HepG2 (cell line): ENCODE results near the gene AKR7A3. TPM values are rescaled to one million over a fixed set of nuclear protein-coding genes. Genes with fewer than 3 reads are reported as not detected.

Source experiments
- FOXK2 ChIP-seq: fragments of 450-650 bp; IDR thresholded peaks from 2 replicates; pipeline ENCODE4 v1.6.1; 2016
- MXD4 ChIP-seq: IDR thresholded peaks from 2 replicates; pipeline ENCODE4 v1.6.1; 2016; ENCODE audit warnings: mild to moderate bottlenecking, missing biosample characterization, missing genetic modification reagents
- PTBP1 ChIP-seq: fragments of 200-400 bp; formaldehyde crosslinking; IDR thresholded peaks from 2 replicates; pipeline ENCODE4 v1.6.1; 2018; ENCODE audit warnings: low read length, low read depth; ENCODE audit not compliant: poor library complexity, severe bottlenecking
- SIX4 ChIP-seq: sonication (generic); formaldehyde crosslinking; IDR thresholded peaks from 2 replicates; pipeline ENCODE4 v1.4.0; 2020; ENCODE audit warnings: missing genetic modification reagents
- THAP11 ChIP-seq: IDR thresholded peaks from 2 replicates; pipeline ENCODE4 v1.6.1; 2016; ENCODE audit warnings: missing biosample characterization, missing genetic modification reagents
- YY1 ChIP-seq: IDR thresholded peaks from 2 replicates; pipeline ENCODE4 v1.6.1; 2011; ENCODE audit warnings: low read length, low read depth, moderate library complexity, mild to moderate bottlenecking; ENCODE audit not compliant: insufficient read depth, insufficient replicate concordance
- ZFP62 ChIP-seq: sonication (generic); formaldehyde crosslinking; IDR thresholded peaks from 2 replicates; pipeline ENCODE4 v1.4.0; 2020; ENCODE audit warnings: missing genetic modification reagents
- ZNF205 ChIP-seq: IDR thresholded peaks from 2 replicates; pipeline ENCODE4 v1.6.1; 2018; ENCODE audit warnings: missing biosample characterization, missing genetic modification reagents
- ZNF234 ChIP-seq: sonication (generic); formaldehyde crosslinking; conservative IDR thresholded peaks from 2 replicates; pipeline ENCODE4 v1.5.1; 2020; ENCODE audit warnings: mild to moderate bottlenecking, missing genetic modification reagents
- ZNF329 ChIP-seq: sonication (generic); formaldehyde crosslinking; IDR thresholded peaks from 2 replicates; pipeline ENCODE4 v1.9.0; 2021; ENCODE audit warnings: low read depth, mild to moderate bottlenecking, missing genetic modification reagents
- ZNF841 ChIP-seq: sonication (generic); formaldehyde crosslinking; IDR thresholded peaks from 2 replicates; pipeline ENCODE4 v1.8.1; 2023; ENCODE audit warnings: missing genetic modification reagents, borderline replicate concordance
- ZNF883 ChIP-seq: sonication (generic); formaldehyde crosslinking; IDR thresholded peaks from 2 replicates; pipeline ENCODE4 v1.5.1; 2020; ENCODE audit warnings: mild to moderate bottlenecking, missing genetic modification reagents; ENCODE audit errors: not compliant biosample characterization
- polyA plus RNA-seq, 8 experiments: library from polyadenylated mRNA; depleted of rRNA in 3 of 8; stranded (reverse) in 7 of 8; unstranded in 1 of 8; fragments of >200 nt; fragmentation: Illumina TruSeq in 4 of 8; extraction: Trizol in 4 of 8; gene quantifications; 2 replicates each; pipeline versions ENCODE4 v1.2.1 to v1.2.3, GENCODE V29; 2011 to 2016; ENCODE audit warnings: low read depth in 4 of 8, missing spikeins in 1 of 8, mixed read lengths in 1 of 8; ENCODE audit not compliant: insufficient read depth in 1 of 8
- total RNA-seq, 5 experiments: library from RNA; depleted of rRNA; stranded (reverse); fragments of >200 nt; fragmentation: Illumina TruSeq; extraction: Trizol; gene quantifications; 2 replicates each; pipeline ENCODE4 v1.2.3, GENCODE V29; 2016; ENCODE audit warnings: low read depth in 1 of 5
- TF ChIP-seq, protein P1 (sequence below): sonication (generic); formaldehyde crosslinking; IDR thresholded peaks from 2 replicates; pipeline ENCODE4 v1.4.0; 2020; ENCODE audit warnings: mild to moderate bottlenecking, low read depth, missing genetic modification reagents
- TF ChIP-seq, protein P2 (sequence below): sonication (generic); formaldehyde crosslinking; IDR thresholded peaks from 2 replicates; pipeline ENCODE4 v1.4.0; 2020; ENCODE audit warnings: missing genetic modification reagents, mild to moderate bottlenecking, borderline replicate concordance
- TF ChIP-seq, protein P3 (sequence below): sonication (generic); formaldehyde crosslinking; IDR thresholded peaks from 2 replicates; pipeline ENCODE4 v1.5.0; 2020; ENCODE audit warnings: missing genetic modification reagents
- TF ChIP-seq, protein P4 (sequence below): sonication (generic); formaldehyde crosslinking; IDR thresholded peaks from 2 replicates; pipeline ENCODE4 v1.8.1; 2023; ENCODE audit warnings: mild to moderate bottlenecking, missing genetic modification reagents, borderline replicate concordance
- TF ChIP-seq, protein P5 (sequence below): fragments of 450-650 bp; IDR thresholded peaks from 2 replicates; pipeline ENCODE4 v1.6.1; 2016
- TF ChIP-seq, protein P6 (sequence below): sonication (generic); formaldehyde crosslinking; IDR thresholded peaks from 2 replicates; pipeline ENCODE4 v1.4.0; 2020; ENCODE audit warnings: missing genetic modification reagents
- TF ChIP-seq, protein P7 (sequence below): sonication (generic); formaldehyde crosslinking; IDR thresholded peaks from 2 replicates; pipeline ENCODE4 v1.8.0; 2022; ENCODE audit warnings: mild to moderate bottlenecking, missing genetic modification reagents, moderate library complexity

The AKR7A3 gene
- total and polyA plus RNA-seq, 2 of the 13 experiments (the other 11 are each of a cell fraction or from before 2014, with no cell fraction given): 0.58 to 1.00 TPM

DNA sequence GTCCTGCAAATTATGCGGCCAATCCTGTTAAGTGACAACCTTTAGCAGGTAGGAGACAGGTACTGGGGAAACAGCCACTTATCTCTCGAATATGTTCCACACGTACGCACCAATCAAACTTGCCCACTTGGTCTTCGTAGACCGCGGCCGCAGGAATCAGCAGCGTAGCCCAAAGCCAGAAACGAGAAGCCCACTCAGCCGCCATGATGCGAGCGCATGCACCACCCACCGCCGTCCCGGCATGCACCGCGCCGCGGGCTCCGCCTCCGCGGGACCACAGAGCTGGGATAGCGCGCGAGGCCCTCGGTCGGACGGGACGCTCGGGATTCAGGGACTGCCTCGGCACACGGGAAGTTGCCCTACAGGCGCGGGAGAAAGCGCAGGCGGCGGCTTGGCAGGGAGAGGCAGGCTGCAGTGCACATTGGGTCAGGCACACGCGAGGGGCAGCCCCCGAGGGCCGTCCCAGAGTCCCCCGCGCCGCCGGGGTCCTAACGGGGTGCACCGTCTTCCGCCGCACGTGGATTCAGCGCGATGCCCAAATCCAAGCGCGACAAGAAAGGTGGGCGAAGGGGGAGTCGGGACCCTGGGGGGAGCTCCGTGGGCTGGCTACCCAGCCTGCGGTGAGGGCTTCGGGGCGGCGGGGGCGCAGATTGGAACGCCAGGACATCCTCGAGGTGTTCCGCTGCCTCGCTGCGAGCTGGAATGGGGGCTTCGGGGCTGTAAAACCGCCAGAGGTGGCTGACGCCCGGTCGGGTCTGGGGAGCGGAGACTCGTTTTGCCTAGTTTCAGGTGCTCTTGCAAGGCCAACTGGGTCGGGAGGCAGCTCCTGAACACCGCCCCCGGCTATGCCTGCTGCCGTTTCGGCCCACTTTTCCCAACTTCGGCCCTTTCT is 37.0 kb downstream of the AKR7A3 start, which contains the start of the genes EMC1 and MRTO4 (continued):
- TF ChIP-seq, protein P1, sequence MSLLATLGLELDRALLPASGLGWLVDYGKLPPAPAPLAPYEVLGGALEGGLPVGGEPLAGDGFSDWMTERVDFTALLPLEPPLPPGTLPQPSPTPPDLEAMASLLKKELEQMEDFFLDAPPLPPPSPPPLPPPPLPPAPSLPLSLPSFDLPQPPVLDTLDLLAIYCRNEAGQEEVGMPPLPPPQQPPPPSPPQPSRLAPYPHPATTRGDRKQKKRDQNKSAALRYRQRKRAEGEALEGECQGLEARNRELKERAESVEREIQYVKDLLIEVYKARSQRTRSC: no peak
- TF ChIP-seq THAP11: peak; percentile 91
- no peak for TF ChIP-seq ZFP62
- TF ChIP-seq FOXK2: no peak
- TF ChIP-seq YY1: peak; percentile 96
- TF ChIP-seq, protein P2, sequence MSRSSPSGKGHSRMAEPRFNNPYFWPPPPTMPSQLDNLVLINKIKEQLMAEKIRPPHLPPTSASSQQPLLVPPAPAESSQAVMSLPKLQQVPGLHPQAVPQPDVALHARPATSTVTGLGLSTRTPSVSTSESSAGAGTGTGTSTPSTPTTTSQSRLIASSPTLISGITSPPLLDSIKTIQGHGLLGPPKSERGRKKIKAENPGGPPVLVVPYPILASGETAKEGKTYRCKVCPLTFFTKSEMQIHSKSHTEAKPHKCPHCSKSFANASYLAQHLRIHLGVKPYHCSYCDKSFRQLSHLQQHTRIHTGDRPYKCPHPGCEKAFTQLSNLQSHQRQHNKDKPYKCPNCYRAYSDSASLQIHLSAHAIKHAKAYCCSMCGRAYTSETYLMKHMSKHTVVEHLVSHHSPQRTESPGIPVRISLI (CRISPR knock-in tag): peak; percentile 38; the same call in 1 of the 2 replicates
- TF ChIP-seq, protein P3, sequence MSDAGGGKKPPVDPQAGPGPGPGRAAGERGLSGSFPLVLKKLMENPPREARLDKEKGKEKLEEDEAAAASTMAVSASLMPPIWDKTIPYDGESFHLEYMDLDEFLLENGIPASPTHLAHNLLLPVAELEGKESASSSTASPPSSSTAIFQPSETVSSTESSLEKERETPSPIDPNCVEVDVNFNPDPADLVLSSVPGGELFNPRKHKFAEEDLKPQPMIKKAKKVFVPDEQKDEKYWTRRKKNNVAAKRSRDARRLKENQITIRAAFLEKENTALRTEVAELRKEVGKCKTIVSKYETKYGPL (CRISPR knock-in tag): no peak
- TF ChIP-seq ZNF234 (CRISPR knock-in tag): no peak
- no peak for TF ChIP-seq ZNF205 (CRISPR knock-in tag)
- TF ChIP-seq, protein P4, sequence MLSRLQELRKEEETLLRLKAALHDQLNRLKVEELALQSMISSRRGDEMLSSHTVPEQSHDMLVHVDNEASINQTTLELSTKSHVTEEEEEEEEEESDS (CRISPR knock-in tag): no peak
- TF ChIP-seq ZNF841 (CRISPR knock-in tag): no peak
- TF ChIP-seq ZNF883 (CRISPR knock-in tag): peak; percentile 87
- TF ChIP-seq, protein P5, sequence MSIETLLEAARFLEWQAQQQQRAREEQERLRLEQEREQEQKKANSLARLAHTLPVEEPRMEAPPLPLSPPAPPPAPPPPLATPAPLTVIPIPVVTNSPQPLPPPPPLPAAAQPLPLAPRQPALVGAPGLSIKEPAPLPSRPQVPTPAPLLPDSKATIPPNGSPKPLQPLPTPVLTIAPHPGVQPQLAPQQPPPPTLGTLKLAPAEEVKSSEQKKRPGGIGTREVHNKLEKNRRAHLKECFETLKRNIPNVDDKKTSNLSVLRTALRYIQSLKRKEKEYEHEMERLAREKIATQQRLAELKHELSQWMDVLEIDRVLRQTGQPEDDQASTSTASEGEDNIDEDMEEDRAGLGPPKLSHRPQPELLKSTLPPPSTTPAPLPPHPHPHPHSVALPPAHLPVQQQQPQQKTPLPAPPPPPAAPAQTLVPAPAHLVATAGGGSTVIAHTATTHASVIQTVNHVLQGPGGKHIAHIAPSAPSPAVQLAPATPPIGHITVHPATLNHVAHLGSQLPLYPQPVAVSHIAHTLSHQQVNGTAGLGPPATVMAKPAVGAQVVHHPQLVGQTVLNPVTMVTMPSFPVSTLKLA: peak; percentile 75
- TF ChIP-seq, protein P6, sequence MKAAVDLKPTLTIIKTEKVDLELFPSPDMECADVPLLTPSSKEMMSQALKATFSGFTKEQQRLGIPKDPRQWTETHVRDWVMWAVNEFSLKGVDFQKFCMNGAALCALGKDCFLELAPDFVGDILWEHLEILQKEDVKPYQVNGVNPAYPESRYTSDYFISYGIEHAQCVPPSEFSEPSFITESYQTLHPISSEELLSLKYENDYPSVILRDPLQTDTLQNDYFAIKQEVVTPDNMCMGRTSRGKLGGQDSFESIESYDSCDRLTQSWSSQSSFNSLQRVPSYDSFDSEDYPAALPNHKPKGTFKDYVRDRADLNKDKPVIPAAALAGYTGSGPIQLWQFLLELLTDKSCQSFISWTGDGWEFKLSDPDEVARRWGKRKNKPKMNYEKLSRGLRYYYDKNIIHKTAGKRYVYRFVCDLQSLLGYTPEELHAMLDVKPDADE: no peak
- TF ChIP-seq MXD4: peak; percentile 98
- no peak for TF ChIP-seq SIX4 (CRISPR knock-in tag)
- peak; percentile 70 for TF ChIP-seq ZNF329 (CRISPR knock-in tag)
- TF ChIP-seq, protein P7, sequence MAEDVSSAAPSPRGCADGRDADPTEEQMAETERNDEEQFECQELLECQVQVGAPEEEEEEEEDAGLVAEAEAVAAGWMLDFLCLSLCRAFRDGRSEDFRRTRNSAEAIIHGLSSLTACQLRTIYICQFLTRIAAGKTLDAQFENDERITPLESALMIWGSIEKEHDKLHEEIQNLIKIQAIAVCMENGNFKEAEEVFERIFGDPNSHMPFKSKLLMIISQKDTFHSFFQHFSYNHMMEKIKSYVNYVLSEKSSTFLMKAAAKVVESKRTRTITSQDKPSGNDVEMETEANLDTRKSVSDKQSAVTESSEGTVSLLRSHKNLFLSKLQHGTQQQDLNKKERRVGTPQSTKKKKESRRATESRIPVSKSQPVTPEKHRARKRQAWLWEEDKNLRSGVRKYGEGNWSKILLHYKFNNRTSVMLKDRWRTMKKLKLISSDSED (CRISPR knock-in tag): no peak
- TF ChIP-seq PTBP1: no peak
